Activated T-cell treated with anti-CD3 and anti-CD28 coated beads, Interleukin-2, amount 50 U/mL, for 24 hours (primary cell): ENCODE data around the gene PET100.

Experiments
- DNase-seq: peaks from one replicate; pipeline ENCODE4 v3.0.0-alpha.2; 2020
- H3K27ac Mint-ChIP-seq: 2 replicates; pipeline ENCODE4 v1.8.0; 2020; ENCODE audit warnings: mild to moderate bottlenecking, mixed read lengths
- H3K27me3 Mint-ChIP-seq: 2 replicates; pipeline ENCODE4 v1.8.0; 2020; ENCODE audit warnings: mixed read lengths
- H3K36me3 Mint-ChIP-seq: 2 replicates; pipeline ENCODE4 v1.8.0; 2020; ENCODE audit warnings: low read depth, mixed read lengths
- H3K4me1 Mint-ChIP-seq: 2 replicates; pipeline ENCODE4 v1.8.0; 2020; ENCODE audit warnings: low read depth, mixed read lengths
- H3K4me3 Mint-ChIP-seq: 2 replicates; pipeline ENCODE4 v1.8.0; 2020; ENCODE audit warnings: mild to moderate bottlenecking, moderate library complexity, mixed read lengths
- H3K9me3 Mint-ChIP-seq: 2 replicates; pipeline ENCODE4 v1.8.0; 2020; ENCODE audit warnings: mixed read lengths

Gene PET100

GRCh38 chr19:7629347-7630054 lies at the start of gene PET100, which contains the start of gene XAB2:
Gene PET100, plus strand, starts transcription at chr19:7629793. Its CDS starts 41 bp downstream, at chr19:7629834.
Gene XAB2, minus strand, starts transcription at chr19:7629545. Its CDS starts 18 bp downstream, at chr19:7629527.
- Mint-ChIP-seq H3K27me3 (no peaks in the 10 kb centered on the region), H3K4me1 (peaks cover 38% of the 10 kb centered on the region), H3K36me3 (peaks cover 67% of the 10 kb centered on the region), H3K27ac (peak within 1 kb of the TSS; percentile 99), H3K4me3 (peak within 1 kb of the TSS; percentile 98), H3K9me3 (no peaks in the 10 kb centered on the region)
- peak; percentile 93 for DNase-seq

GRCh38 chr19:7582446-7582845 lies 47.1 kb upstream of the PET100 start:
- H3K4me3 Mint-ChIP-seq: no peak overlapping the region

GRCh38 chr19:7589822-7590221 lies 39.8 kb upstream of the PET100 start:
- Mint-ChIP-seq H3K4me1 (no peaks in the 10 kb centered on the region), H3K4me3 (no peak overlapping the region), H3K27me3 (peaks cover 22% of the 10 kb centered on the region), H3K27ac (no peak overlapping the region), H3K9me3 (no peaks in the 10 kb centered on the region), H3K36me3 (no peaks in the 10 kb centered on the region)
- no peak for DNase-seq

More at GRCh38 chr19:7582446-7582845, 47.1 kb upstream of the PET100 start:
- Mint-ChIP-seq H3K4me1 (no peaks in the 10 kb centered on the region), H3K27ac (no peak overlapping the region), H3K9me3 (no peaks in the 10 kb centered on the region), H3K36me3 (no peaks in the 10 kb centered on the region), H3K27me3 (peaks cover 6% of the 10 kb centered on the region)
- DNase-seq: no peak

- Mint-ChIP-seq H3K4me1 (peaks cover 1% of the 10 kb centered on the region), H3K27me3 (peaks cover 25% of the 10 kb centered on the region), H3K9me3 (no peaks in the 10 kb centered on the region), H3K36me3 (no peaks in the 10 kb centered on the region), H3K4me3 (no peak overlapping the region), H3K27ac (no peak overlapping the region)
- DNase-seq: no peak
Observed at GRCh38 chr19:7590256-7590655, 39.3 kb upstream of the PET100 start.

- Mint-ChIP-seq H3K27me3 (peaks cover 52% of the 10 kb centered on the region), H3K36me3 (no peaks in the 10 kb centered on the region), H3K4me3 (peak within 1 kb of the TSS; percentile 66), H3K4me1 (peaks cover 1% of the 10 kb centered on the region), H3K9me3 (peaks cover 3% of the 10 kb centered on the region), H3K27ac (no peak within 1 kb of the TSS)
- DNase-seq: peak; percentile 68
Observed at GRCh38 chr19:7595466-7596133, 34.0 kb upstream of the PET100 start, which contains the start of gene CAMSAP3. Gene CAMSAP3, plus strand, starts transcription at chr19:7595863. Its CDS starts 140 bp downstream, at chr19:7596003.

GRCh38 chr19:7596211-7596937 lies 33.2 kb upstream of the PET100 start:
- H3K9me3 Mint-ChIP-seq: peaks cover 3% of the 10 kb centered on the region
- peaks cover 1% of the 10 kb centered on the region for H3K4me1 Mint-ChIP-seq
- no peak for DNase-seq
- peak overlapping the region; percentile 62 for H3K4me3 Mint-ChIP-seq
- no peak overlapping the region for H3K27ac Mint-ChIP-seq
- H3K36me3 Mint-ChIP-seq: no peaks in the 10 kb centered on the region
- H3K27me3 Mint-ChIP-seq: peaks cover 48% of the 10 kb centered on the region

- Mint-ChIP-seq H3K9me3 (peaks cover 3% of the 10 kb centered on the region), H3K27ac (no peak overlapping the region), H3K27me3 (peaks cover 55% of the 10 kb centered on the region), H3K4me3 (no peak overlapping the region), H3K36me3 (no peaks in the 10 kb centered on the region), H3K4me1 (peaks cover 1% of the 10 kb centered on the region)
- no peak for DNase-seq
Observed at GRCh38 chr19:7597689-7598088, 31.9 kb upstream of the PET100 start.

GRCh38 chr19:7598180-7598579 lies 31.4 kb upstream of the PET100 start:
- peaks cover 57% of the 10 kb centered on the region for H3K27me3 Mint-ChIP-seq

GRCh38 chr19:7600721-7601120 lies 28.9 kb upstream of the PET100 start:
- Mint-ChIP-seq H3K4me1 (no peaks in the 10 kb centered on the region), H3K36me3 (no peaks in the 10 kb centered on the region), H3K27me3 (peaks cover 52% of the 10 kb centered on the region), H3K4me3 (no peak overlapping the region), H3K9me3 (peaks cover 3% of the 10 kb centered on the region), H3K27ac (peak overlapping the region; percentile 71)
- DNase-seq: no peak

More at GRCh38 chr19:7598180-7598579, 31.4 kb upstream of the PET100 start:
- Mint-ChIP-seq H3K36me3 (no peaks in the 10 kb centered on the region), H3K4me1 (peaks cover 1% of the 10 kb centered on the region), H3K4me3 (no peak overlapping the region), H3K27ac (no peak overlapping the region), H3K9me3 (peaks cover 3% of the 10 kb centered on the region)
- no peak for DNase-seq

- Mint-ChIP-seq H3K27ac (no peak overlapping the region), H3K4me1 (no peaks in the 10 kb centered on the region), H3K36me3 (no peaks in the 10 kb centered on the region), H3K27me3 (peaks cover 42% of the 10 kb centered on the region), H3K9me3 (peaks cover 3% of the 10 kb centered on the region), H3K4me3 (no peak overlapping the region)
- DNase-seq: no peak
Observed at GRCh38 chr19:7602240-7602934, 27.2 kb upstream of the PET100 start.

GRCh38 chr19:7602935-7603497 lies 26.6 kb upstream of the PET100 start:
- H3K9me3 Mint-ChIP-seq: peaks cover 3% of the 10 kb centered on the region
- H3K27ac Mint-ChIP-seq: no peak overlapping the region
- no peak overlapping the region for H3K4me3 Mint-ChIP-seq
- no peaks in the 10 kb centered on the region for H3K4me1 Mint-ChIP-seq
- DNase-seq: no peak
- H3K36me3 Mint-ChIP-seq: no peaks in the 10 kb centered on the region
- H3K27me3 Mint-ChIP-seq: peaks cover 35% of the 10 kb centered on the region

GRCh38 chr19:7603919-7604318 lies 25.7 kb upstream of the PET100 start:
- H3K27me3 Mint-ChIP-seq: peaks cover 27% of the 10 kb centered on the region
- no peak overlapping the region for H3K4me3 Mint-ChIP-seq
- H3K4me1 Mint-ChIP-seq: no peaks in the 10 kb centered on the region
- H3K27ac Mint-ChIP-seq: no peak overlapping the region
- H3K36me3 Mint-ChIP-seq: no peaks in the 10 kb centered on the region
- H3K9me3 Mint-ChIP-seq: no peaks in the 10 kb centered on the region
- DNase-seq: no peak

GRCh38 chr19:7605490-7606222 lies 23.9 kb upstream of the PET100 start:
- H3K36me3 Mint-ChIP-seq: no peaks in the 10 kb centered on the region

More at GRCh38 chr19:7605490-7606222, 23.9 kb upstream of the PET100 start:
- Mint-ChIP-seq H3K4me3 (no peak overlapping the region), H3K4me1 (no peaks in the 10 kb centered on the region), H3K9me3 (no peaks in the 10 kb centered on the region), H3K27ac (no peak overlapping the region), H3K27me3 (peaks cover 26% of the 10 kb centered on the region)
- peak; percentile 47 for DNase-seq
